GM18868 (cell line): ENCODE data around the gene FAF1.
"Not testable (repeated sequence)": the region's sequence is repeated elsewhere in the genome, so short reads cannot be mapped to it uniquely, and the experiment has no call there.

Source experiments
- ATAC-seq: cut with Tn5 transposase; IDR thresholded peaks from one replicate; pipeline ENCODE4 v1.9.1; 2021; ENCODE audit warnings: mild to moderate bottlenecking, moderate library complexity; ENCODE audit not compliant: unreplicated experiment

Gene FAF1

DNA sequence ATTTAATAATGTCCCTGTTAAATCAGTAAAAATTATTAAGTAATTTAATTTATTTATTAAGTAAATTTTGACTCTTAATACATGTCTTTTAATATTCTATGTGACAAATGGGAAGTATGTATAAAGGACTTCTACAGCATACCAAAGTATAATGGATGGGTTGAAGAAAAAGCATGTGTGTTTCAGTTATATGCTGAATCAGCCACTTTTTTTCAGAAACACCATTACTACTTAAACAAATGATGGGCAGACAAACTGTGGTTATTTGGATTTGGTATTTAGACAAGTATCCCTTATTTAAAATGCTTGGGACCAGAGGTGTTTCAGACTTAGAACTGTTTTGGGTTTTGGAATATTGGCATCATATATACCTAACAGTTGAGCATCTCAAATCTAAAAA is 360.5 kb downstream of the FAF1 start:
- no peak for ATAC-seq

DNA sequence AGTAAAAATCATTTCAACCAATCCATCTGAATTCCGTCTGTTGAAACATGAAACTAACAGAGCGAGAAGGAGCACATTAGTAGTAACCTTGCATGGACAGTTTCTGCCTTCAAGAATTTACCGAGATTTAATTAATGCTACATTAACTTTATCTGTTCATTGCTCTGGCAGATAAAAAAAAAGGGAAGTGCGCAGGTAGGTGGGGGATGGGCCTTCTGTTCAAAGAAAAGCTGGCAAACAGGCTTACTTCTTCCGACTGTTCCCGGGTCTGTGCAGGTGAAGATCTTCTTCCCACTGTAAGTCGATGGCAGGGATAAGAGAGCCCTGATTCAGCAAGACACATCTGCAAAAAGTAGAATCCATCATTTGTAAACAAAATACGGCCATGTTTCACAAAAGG is 364.2 kb downstream of the FAF1 start:
- no peak for ATAC-seq

DNA sequence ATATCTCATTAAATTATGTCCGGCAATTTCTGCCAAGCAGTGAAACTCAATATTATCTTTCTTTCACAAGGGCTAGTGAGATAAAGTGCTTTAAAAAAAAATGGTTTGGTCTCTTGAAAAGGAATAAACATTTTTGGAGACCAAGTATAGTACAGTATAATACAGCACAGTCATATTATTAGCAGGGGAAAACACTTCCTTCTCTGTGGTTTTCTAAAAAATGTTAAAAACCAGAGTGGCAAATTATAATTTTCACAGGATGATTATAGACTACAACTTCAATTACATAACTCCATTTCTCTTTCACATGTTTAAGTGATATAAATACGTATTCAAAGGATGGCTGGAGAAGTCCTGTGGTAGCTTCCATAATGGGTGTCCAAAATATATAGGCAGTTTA is 366.6 kb downstream of the FAF1 start:
- ATAC-seq = no peak

DNA sequence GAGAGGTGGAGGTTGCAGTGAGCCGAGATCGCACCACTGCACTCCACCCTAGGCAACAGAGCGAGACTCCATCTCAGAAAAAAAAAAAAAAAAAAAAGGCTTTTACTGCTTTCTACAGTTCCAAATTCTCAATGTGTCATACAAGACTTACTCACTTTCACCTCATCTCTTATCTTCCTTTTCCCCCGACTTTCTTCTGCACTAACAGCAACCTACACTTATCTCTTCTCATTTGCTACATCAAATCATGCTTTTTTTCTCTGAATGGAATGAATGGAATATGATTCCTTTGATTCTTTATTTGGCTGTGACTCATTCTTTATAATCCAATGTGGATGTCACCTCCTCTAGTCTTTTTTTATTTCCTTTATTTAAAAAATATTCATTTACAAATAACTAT is 368.5 kb downstream of the FAF1 start:
- ATAC-seq = no peak

DNA sequence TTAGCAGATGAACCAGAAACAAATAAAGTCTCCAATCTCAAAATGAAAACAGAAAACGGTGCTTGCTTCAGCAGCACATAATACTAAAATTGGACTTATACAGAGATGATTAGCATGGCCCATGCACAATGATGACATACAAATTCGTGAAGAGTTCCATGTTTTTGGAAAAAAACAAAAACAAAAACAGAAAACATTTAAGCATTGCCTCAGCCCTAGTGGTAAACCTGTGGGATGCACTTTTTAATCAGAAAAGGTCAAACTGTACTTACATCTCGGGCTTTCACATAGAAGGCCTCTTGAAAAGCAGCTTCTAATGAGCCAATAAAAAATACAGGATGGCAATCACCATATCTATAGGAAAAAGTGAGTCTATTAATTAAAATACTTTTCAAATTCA is 377.7 kb downstream of the FAF1 start:
- no peak for ATAC-seq

DNA sequence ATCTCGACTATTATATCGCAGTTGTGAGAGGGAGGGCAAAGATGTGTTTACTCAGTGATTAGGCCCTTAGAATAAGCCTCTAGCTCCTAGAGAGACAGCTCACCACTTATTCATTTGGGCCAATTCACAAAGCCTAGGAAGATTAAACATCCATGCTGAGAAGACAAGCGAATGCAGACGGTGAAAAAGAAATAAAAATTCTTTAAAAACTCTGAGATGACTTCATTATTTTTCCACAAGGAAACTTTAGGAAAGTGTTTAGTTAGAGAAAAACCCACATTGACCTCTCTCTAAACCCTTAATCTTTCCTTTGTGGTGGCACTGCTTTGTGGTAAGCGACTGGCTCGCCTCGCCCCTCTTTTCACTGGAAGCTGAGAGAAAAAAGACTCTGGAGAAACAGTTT is 390.0 kb downstream of the FAF1 start:
- ATAC-seq = no peak

DNA sequence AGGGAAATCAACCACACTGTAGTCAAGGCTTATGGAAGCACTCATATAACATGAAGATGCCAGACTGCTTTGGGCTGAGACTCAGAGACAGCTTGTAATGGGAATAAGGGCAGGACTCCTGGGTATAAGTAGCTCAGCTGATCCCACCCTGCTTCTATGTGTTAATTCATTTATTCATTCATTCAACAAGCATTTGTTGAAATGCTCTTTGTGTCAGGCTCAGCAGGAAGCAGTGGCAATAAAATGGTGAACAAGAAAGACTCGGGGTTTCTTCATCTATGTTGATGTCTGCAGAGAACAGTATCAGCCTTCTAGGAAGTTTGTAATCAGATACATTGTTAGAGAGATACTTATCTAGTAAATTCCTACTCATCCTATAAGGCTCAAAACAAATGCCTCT is 391.3 kb downstream of the FAF1 start:
- no peak for ATAC-seq

DNA sequence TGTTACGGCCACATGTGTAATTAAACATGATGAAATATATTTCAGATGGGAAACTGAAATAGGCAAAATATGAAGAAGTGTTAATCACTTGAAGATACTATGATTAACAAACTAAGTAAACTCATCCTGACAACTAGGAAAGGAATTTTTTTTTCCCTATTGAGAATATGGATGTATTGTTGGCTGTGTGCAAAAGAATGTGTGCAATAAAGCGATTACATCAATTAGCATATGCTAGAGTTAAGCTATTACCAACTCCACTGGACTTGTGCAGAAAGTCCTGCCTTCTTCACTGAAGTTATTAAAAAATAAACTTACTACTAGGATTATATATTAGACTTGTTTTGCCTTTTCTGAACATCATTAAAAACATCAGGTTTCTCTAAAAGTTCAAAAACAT is 393.7 kb downstream of the FAF1 start:
- no peak for ATAC-seq

DNA sequence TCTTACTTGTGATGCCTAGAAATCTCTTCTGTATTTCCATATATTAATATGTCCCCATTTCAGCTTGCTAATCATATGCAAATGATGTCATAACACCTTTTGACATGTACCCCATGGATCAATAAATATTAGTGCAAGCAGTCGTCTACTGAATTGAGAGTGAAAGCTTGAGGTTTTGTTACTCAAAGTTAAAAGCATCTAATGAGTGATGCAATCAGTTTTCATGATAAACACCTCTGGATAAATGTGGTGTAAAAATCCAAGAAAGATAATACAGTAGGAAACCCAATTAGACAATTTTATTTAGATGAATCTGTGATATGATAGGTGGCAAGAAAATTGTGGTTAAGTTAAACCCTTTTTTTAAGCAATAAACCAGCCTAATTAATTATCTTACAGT is 395.6 kb downstream of the FAF1 start:
- ATAC-seq = no peak

DNA sequence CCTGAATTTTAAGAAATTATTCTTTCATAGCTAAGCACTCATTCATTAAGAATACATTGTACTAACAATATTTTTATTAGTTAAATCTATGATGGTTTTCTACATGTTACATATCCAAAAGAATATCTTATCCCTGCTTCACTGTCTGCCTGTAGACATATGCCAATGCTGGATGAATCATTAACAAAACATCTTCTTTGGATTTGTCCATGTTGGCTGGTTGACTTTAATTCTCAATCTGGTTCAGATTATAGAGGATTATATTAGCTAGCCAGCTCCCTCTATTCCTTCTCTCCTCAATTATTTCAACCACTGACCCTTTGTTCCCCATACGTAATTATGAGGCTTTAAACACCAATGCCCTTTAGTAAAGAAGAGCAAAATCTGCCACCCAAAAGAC is 398.0 kb downstream of the FAF1 start:
- no peak for ATAC-seq

DNA sequence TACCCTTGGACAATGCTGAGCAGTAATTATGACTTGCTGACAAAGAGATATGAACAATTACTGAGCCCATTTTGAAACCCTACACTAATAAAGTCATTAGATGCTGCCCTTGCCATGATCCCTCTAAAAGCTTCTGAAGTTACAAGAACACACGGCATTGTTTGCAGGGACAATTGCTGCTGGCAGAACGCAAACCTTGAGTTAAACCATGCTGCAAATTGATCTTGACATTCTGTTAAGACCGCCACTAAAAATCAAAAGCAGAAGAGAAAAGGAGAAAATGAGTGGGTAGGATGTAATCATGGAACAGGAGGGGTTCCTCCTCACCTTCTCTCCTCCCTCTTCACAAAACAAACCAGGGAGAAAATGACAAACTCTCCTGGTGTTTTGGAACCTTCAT is 400.6 kb downstream of the FAF1 start:
- no peak for ATAC-seq

DNA sequence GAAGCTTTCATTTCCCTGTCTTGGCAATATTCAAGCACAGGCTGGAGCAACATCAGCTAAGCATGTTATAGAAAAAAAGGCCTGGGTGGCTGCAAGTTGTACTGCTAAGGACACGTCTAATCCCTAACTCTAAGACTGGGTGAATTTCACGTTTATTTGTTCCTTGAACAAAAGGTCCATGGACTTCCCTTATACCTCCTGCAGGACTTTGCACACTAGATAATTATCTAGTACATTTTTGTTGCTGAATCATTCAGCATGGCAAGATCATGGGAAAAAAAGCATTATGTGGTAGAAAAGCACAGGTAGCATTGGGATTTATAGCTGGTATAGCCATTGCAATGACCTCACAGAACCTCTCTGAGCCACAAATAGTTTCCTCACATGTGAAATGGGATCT is 406.1 kb downstream of the FAF1 start:
- ATAC-seq = no peak

DNA sequence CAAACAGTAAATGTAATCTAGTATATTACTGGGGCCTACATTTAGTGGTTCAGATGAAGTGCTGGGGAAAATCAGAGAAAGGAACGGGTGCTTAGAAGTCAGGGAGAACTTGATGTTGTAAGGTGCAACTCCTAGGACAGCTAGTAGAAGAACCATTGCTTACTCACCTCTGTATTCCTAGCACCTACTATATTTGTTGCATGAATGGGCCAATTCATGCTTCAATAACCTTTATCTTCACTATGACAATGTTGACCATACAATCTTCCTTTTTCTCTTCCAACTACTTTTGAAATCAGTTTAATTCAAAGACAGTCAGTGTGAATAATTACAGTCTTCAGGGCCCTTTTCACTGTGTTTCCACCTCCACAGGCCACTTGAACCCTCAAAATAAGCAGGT is 411.8 kb downstream of the FAF1 start:
- ATAC-seq = no peak

DNA sequence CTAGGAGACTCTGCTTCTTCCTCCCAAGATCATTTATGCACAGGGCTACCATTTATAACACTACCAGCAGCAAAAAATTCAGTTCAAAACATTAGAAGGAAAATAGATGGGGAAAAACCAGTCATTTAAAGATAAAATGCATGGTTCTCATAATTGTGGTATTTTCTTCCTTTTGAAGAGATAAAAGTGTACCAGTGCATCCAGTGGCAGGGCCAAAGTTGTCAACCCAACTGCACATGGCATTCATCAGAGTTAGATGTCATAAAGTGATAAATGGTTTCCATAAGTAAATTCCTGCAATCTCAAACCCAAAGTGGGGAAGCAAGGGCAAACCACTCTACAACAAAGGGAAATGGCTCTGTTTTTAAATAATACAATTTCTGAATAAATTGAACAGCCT is 417.7 kb downstream of the FAF1 start:
- ATAC-seq = no peak

DNA sequence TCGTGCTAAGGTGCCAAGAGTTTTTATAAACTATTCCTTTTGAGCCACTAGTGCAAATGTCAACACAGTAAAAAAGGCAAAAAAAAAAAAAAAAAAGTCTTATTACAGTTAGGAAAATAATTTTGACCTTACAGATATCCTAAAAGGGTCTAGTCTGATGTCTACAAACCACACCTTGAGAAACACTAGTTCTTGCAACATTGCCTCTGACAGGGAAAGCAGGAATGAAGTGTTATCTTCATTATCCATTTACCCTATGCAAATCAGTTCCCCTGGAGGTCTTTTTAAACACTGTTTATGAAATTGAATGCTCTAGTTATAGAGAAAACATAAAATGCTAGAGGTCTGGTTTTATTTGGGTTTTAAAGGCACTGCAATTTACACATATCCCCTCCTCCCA is 421.6 kb downstream of the FAF1 start:
- ATAC-seq = no peak

DNA sequence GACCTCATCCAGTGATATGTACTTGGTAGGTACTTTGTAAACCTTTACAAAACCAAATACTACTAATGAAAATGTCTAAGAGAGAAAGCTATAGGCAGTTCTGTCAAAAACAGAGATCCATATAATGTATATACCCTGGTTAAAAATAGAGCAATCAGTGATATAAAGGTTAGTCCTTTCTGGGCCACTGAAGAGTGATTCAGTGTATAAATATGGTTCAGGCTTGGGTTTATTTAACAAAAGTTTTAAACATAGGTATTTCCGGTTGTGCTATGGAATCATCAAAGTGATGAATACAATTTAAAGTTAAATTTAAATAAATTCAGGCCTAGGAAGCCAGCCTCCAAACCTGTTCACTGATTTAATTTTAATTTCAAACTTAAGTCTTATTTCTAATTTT is 428.5 kb downstream of the FAF1 start:
- ATAC-seq = no peak

DNA sequence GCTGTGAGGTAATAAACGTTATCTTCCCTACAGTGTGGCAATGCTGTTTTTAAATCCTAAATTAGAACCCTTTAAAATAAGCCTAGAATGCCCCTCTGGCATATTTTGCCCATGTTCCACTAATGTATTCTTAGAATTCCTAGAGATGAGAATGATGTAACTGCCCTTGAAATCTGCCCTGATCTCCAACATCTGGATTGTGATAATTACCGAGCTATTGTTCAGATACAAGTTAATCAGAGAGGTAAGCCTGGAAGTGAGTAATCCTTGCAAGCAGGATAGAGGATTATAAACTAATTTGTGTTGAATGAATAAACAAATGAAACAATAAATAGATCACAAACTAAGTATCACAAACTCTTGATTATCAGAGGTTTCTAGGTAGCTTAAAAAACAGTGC is 429.0 kb downstream of the FAF1 start:
- ATAC-seq = no peak

DNA sequence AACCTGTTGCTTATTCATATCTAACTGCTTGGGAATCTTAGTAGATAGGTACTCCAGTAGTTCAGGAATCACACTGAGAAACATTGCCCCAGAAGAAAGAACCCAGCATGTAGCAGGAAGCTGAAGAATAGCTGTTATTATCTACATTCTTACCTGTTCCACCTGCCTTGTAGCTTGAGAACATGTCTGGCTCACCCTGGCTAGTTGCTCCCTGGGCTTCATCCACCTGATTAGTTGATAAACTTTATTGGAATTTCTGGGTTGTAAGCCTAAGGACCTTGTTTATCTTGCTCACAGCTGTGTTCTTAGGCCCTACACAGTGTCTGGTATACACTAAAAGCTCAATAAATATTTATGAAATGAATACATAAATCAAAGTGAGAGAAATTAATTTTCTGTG is 430.6 kb downstream of the FAF1 start:
- no peak for ATAC-seq

DNA sequence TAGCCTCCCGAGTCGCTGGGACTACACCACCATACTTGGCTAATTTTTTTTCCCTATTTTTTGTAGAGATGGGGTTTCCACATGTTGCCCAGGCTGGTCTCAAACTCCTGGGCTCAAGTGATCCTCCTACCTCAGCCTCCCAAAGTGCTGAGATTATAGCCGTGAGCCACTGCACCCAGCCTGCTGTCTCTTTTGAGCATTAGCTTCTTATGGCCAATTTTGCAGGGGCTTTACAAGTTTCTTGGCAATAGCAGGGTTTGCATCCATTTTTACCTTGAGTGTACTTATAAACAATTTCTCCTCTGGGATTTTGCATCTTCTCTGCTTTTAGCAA is 432.1 kb downstream of the FAF1 start:
- not testable (repeated sequence) for ATAC-seq

DNA sequence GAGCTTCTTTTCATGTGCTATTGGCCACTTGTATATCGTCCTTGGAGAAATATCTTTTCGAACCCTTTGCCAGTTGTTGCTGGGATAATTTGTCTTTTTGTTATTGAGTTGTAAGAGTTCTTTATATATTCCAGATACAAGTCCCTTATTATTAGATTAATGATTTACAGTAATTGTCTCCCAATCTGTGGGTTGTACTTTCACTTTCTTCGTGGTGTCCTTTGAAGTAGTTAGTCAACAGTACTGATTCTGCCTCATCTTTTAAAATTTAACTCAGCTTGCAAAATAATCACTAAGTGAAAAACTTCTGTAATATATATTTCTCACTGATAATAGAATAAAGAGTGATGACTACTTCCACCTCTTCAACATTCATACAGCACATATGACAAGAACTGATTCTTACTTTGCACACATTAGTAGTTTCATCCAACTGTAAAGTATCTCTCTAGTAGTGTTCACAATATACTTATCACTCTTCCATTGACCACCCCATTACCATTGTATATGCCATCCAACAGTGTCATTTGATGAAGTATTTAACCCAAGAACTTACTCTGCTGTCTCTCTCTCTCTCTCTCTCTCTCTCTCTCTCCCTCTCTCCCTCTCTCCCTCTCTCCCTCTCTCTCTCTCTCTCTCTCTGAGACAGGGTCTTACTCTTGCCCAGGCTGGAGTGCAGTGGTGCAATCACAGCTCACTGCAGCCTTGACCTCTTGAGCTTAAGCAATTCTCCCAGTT is 432.6 kb downstream of the FAF1 start:
- ATAC-seq = no peak

DNA sequence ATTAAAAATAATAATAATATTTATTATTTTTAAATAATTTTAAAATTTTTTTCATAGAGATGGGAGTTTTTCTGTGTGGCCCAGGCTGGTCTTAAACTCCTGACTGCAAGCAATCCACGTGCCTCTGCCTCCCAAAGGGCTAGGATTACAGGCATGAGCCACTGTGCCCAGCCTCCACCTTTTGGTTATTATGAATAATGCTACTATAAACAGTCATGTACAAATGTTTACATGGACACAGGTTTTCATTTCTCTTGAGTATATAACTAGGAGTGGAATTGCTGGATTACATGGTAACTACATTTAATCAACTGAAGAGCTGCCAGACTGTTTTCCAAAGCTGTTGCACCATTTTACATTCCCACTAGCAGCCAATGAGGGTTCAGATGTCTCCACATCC is 433.6 kb downstream of the FAF1 start:
- no peak for ATAC-seq

DNA sequence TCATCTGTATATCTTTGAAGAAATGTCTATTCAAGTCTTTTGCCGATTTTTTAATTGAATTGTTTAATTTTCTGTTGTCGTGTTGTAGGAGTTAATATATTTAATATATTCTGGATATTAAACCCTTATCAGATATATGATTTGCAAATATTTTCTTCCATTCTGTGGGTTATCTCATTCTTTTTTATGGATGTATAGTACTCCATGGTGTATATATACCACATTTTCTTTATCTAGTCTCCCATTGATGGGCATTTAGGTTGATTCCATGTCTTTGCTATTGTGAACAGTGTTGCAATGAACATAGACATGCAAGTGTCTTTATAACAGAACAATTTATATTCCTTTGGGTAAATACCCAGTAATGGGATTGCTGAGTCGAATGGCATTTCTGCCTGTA is 436.5 kb downstream of the FAF1 start:
- ATAC-seq = no peak

DNA sequence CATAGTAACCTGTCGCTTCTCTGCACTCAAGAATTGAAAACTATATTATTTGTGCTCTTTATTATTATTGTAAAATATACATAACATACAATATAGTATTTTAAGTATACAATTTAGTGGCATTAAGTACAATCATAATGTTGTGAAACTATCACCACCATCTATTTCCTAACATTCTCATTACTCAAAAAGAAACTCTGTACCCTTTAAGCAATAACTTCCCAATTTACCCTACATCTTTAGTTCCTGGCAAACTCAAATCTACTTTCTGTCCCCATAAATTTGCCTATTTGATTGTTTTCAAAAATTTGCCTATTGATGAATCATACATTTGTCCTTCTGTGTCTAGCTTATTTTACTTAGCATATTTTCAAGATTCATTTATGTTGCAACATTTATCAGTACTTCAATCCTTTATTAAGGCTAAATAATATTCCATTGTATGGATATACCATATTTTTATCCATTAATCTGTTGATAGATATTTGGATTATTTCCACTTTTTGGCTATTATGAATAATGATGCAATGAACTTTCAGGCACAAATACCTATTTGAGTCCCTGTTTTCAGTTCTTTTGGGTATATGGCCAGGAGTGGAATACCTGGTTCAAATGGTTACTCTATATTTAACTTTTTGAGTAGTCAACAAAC is 437.2 kb downstream of the FAF1 start:
- ATAC-seq = no peak
